Measurements from ENCODE around the gene PLOD3.

Gene PLOD3

GRCh38 chr7:101234636-101235035 is 17.3 kb upstream of the PLOD3 start:
- Histone ChIP-seq H4K20me1 (ENCODE audit: insufficient read depth, low read length) (no peaks in the 10 kb centered on the region), H2AFZ (ENCODE audit: low read depth, low read length) (no peak overlapping the region), H3K79me2 (ENCODE audit: low read length) (no peaks in the 10 kb centered on the region), H3K4me3 (ENCODE audit: low read length) (no peak overlapping the region), H3K9ac (ENCODE audit: low read length) (no peak overlapping the region), H3K4me2 (ENCODE audit: low read length) (no peak overlapping the region), H3K9me3 (ENCODE audit: insufficient read depth, low read length) (no peaks in the 10 kb centered on the region), H3K27me3 (ENCODE audit: low read depth, low read length) (no peaks in the 10 kb centered on the region), H3K36me3 (replicated peaks; ENCODE audit: low read depth, low read length) (no peaks in the 10 kb centered on the region), H3K27ac (ENCODE audit: low read length) (no peak overlapping the region), H3K4me1 (ENCODE audit: low read length) (no peaks in the 10 kb centered on the region)
- no peak for TF ChIP-seq EZH2phosphoT487 (IDR thresholded peaks at IDR 0.05; ENCODE audit: low read depth)
- no peak for TF ChIP-seq CTCF (IDR thresholded peaks at IDR 0.05; ENCODE audit: low read depth, low read length)

- Histone ChIP-seq H3K36me3 (replicated peaks; ENCODE audit: low read depth, low read length) (no peaks in the 10 kb centered on the region), H2AFZ (ENCODE audit: low read depth, low read length) (no peak overlapping the region), H3K27me3 (ENCODE audit: low read depth, low read length) (no peaks in the 10 kb centered on the region), H3K79me2 (ENCODE audit: low read length) (no peaks in the 10 kb centered on the region), H3K9me3 (ENCODE audit: insufficient read depth, low read length) (no peaks in the 10 kb centered on the region), H3K9ac (ENCODE audit: low read length) (no peak overlapping the region), H3K4me1 (ENCODE audit: low read length) (no peaks in the 10 kb centered on the region), H4K20me1 (ENCODE audit: insufficient read depth, low read length) (no peaks in the 10 kb centered on the region), H3K4me3 (ENCODE audit: low read length) (no peak overlapping the region), H3K4me2 (ENCODE audit: low read length) (no peak overlapping the region), H3K27ac (ENCODE audit: low read length) (no peak overlapping the region)
- no peak for TF ChIP-seq CTCF (IDR thresholded peaks at IDR 0.05; ENCODE audit: low read depth, low read length)
- no peak for TF ChIP-seq EZH2phosphoT487 (IDR thresholded peaks at IDR 0.05; ENCODE audit: low read depth)
These were observed 16.6 kb upstream of the PLOD3 start for GRCh38 chr7:101233907-101234547.

GRCh38 chr7:101232141-101232850 is 14.9 kb upstream of the PLOD3 start:
- no peak overlapping the region for H2AFZ ChIP-seq (ENCODE audit: low read depth, low read length)
- H3K27ac ChIP-seq (ENCODE audit: low read length): no peak overlapping the region
- no peaks in the 10 kb centered on the region for H3K36me3 ChIP-seq (replicated peaks; ENCODE audit: low read depth, low read length)
- H3K9ac ChIP-seq (ENCODE audit: low read length): no peak overlapping the region
- H3K27me3 ChIP-seq (ENCODE audit: low read depth, low read length): no peaks in the 10 kb centered on the region
- no peaks in the 10 kb centered on the region for H3K9me3 ChIP-seq (ENCODE audit: insufficient read depth, low read length)
- no peak overlapping the region for H3K4me2 ChIP-seq (ENCODE audit: low read length)
- no peaks in the 10 kb centered on the region for H3K4me1 ChIP-seq (ENCODE audit: low read length)
- TF ChIP-seq CTCF (IDR thresholded peaks at IDR 0.05; ENCODE audit: low read depth, low read length) (no peak), EZH2phosphoT487 (IDR thresholded peaks at IDR 0.05; ENCODE audit: low read depth) (no peak)
- H3K79me2 ChIP-seq (ENCODE audit: low read length): no peaks in the 10 kb centered on the region
- no peaks in the 10 kb centered on the region for H4K20me1 ChIP-seq (ENCODE audit: insufficient read depth, low read length)
- H3K4me3 ChIP-seq (ENCODE audit: low read length): no peak overlapping the region

- H3K4me2 ChIP-seq (ENCODE audit: low read length): no peak overlapping the region
- TF ChIP-seq EZH2phosphoT487 (IDR thresholded peaks at IDR 0.05; ENCODE audit: low read depth) (no peak), CTCF (IDR thresholded peaks at IDR 0.05; ENCODE audit: low read depth, low read length) (no peak)
- no peak overlapping the region for H3K4me3 ChIP-seq (ENCODE audit: low read length)
- H4K20me1 ChIP-seq (ENCODE audit: insufficient read depth, low read length): no peaks in the 10 kb centered on the region
- no peaks in the 10 kb centered on the region for H3K27me3 ChIP-seq (ENCODE audit: low read depth, low read length)
- no peak overlapping the region for H3K27ac ChIP-seq (ENCODE audit: low read length)
- H3K36me3 ChIP-seq (replicated peaks; ENCODE audit: low read depth, low read length): no peaks in the 10 kb centered on the region
- no peaks in the 10 kb centered on the region for H3K4me1 ChIP-seq (ENCODE audit: low read length)
- no peak overlapping the region for H3K9ac ChIP-seq (ENCODE audit: low read length)
- H3K79me2 ChIP-seq (ENCODE audit: low read length): no peaks in the 10 kb centered on the region
- H2AFZ ChIP-seq (ENCODE audit: low read depth, low read length): no peak overlapping the region
- no peaks in the 10 kb centered on the region for H3K9me3 ChIP-seq (ENCODE audit: insufficient read depth, low read length)
These were observed 14.3 kb upstream of the PLOD3 start for GRCh38 chr7:101231644-101232043.

Measured in OCI-LY3 (cell line).